PC-3 (cell line): Measurements from ENCODE around the gene ZNF467. TPM values are rescaled to one million over a fixed set of nuclear protein-coding genes. Genes with fewer than 3 reads are reported as not detected.

Experiments
- ATAC-seq: fragments of 200-7000 bp; cut with Tn5 transposase; 2 replicates; pipeline ENCODE4 v1.9.1; 2020; ENCODE audit warnings: mild to moderate bottlenecking, moderate library complexity
- BruUV-seq: library from RNA; stranded (reverse); fragments of 400-500 nt; replicated peaks from 2 replicates; lab custom pipeline; 2021; lab: Mats Ljungman, UMichigan
- CTCF ChIA-PET: fragments of 300-600 bp; sonication (Branson Sonifier 250); formaldehyde crosslinking; loops from one replicate; lab custom pipeline; 2022; ENCODE audit warnings: antibody characterized with exemption; lab: Charles Lee
- POLR2A ChIA-PET: fragments of 300-600 bp; sonication (Branson Sonifier 250); formaldehyde crosslinking; loops from one replicate; lab custom pipeline; 2022; ENCODE audit warnings: antibody characterized with exemption; ENCODE audit not compliant: unreplicated experiment; lab: Charles Lee
- DNase-seq: peaks from one replicate; pipeline ENCODE4 v3.0.0-alpha.2; 2015
- H2AFZ ChIP-seq: fragments of 300-600 bp; sonication (generic); 2 replicates; pipeline ENCODE4 v1.6.0; 2016; ENCODE audit warnings: antibody characterized with exemption, low read length
- H3F3A ChIP-seq: fragments of 300-600 bp; sonication (generic); one replicate; pipeline ENCODE4 v1.6.0; 2017; ENCODE audit warnings: antibody characterized with exemption, low read length, control low read depth, mild to moderate bottlenecking; ENCODE audit not compliant: unreplicated experiment
- H3K27ac ChIP-seq: fragments of 300-600 bp; sonication (generic); 2 replicates; pipeline ENCODE4 v1.5.1; 2016; ENCODE audit warnings: mild to moderate bottlenecking, low read length
- H3K27me3 ChIP-seq: fragments of 300-600 bp; sonication (generic); 2 replicates; pipeline ENCODE4 v1.6.1; 2016; ENCODE audit warnings: low read length, mixed read lengths
- H3K36me3 ChIP-seq: fragments of 300-600 bp; sonication (generic); 2 replicates; pipeline ENCODE4 v1.6.1; 2016; ENCODE audit warnings: low read depth, mixed run types, low read length, mixed read lengths
- H3K4me1 ChIP-seq: fragments of 300-600 bp; sonication (generic); 2 replicates; pipeline ENCODE4 v1.5.1; 2016; ENCODE audit warnings: low read length; ENCODE audit not compliant: insufficient read depth
- H3K4me2 ChIP-seq: fragments of 300-600 bp; sonication (generic); 2 replicates; pipeline ENCODE4 v1.6.0; 2016; ENCODE audit warnings: low read length
- H3K4me3 ChIP-seq: fragments of 300-600 bp; sonication (generic); 2 replicates; pipeline ENCODE4 v1.5.1; 2016; ENCODE audit warnings: mild to moderate bottlenecking, low read length, mixed read lengths
- H3K79me2 ChIP-seq: fragments of 300-600 bp; sonication (generic); 2 replicates; pipeline ENCODE4 v1.6.1; 2017; ENCODE audit warnings: low read length, mixed read lengths
- H3K9ac ChIP-seq: fragments of 300-600 bp; sonication (generic); 2 replicates; pipeline ENCODE4 v1.6.0; 2016; ENCODE audit warnings: mild to moderate bottlenecking, low read length
- H3K9me2 ChIP-seq: fragments of 300-600 bp; sonication (generic); replicated peaks from 2 replicates; pipeline ENCODE4 v1.6.1; 2016; ENCODE audit warnings: mixed run types, low read length, mixed read lengths
- H3K9me3 ChIP-seq: fragments of 300-600 bp; sonication (generic); 2 replicates; pipeline ENCODE4 v1.6.1; 2016; ENCODE audit warnings: low read length, mixed read lengths
- H4K20me1 ChIP-seq: fragments of 300-600 bp; sonication (generic); 2 replicates; pipeline ENCODE4 v1.6.1; 2016; ENCODE audit warnings: low read length, mixed read lengths
- CTCF ChIP-seq: fragments of 300-600 bp; sonication (generic); conservative IDR thresholded peaks from 2 replicates; pipeline ENCODE4 v1.5.1; 2017; ENCODE audit warnings: antibody characterized with exemption, low read depth, mild to moderate bottlenecking, low read length
- EZH2 ChIP-seq: fragments of 300-600 bp; sonication (generic); IDR thresholded peaks from one replicate; pipeline ENCODE4 v1.6.1; 2017; ENCODE audit warnings: antibody characterized with exemption, mild to moderate bottlenecking, low read length; ENCODE audit not compliant: unreplicated experiment
- EZH2phosphoT487 ChIP-seq: fragments of 300-600 bp; sonication (generic); IDR thresholded peaks from 2 replicates; pipeline ENCODE4 v1.6.1; 2018; ENCODE audit warnings: mild to moderate bottlenecking, antibody characterized with exemption, low read length, borderline replicate concordance
- intact Hi-C: fragments of 100-400 bp; cut with micrococcal nuclease; formaldehyde crosslinking; loops from 2 replicates; pipeline ENCODE4 v1.9.0; 2023
- total RNA-seq: library from RNA; depleted of rRNA; stranded (reverse); fragments of >200 nt; gene quantifications from 2 replicates; pipeline ENCODE4 v1.2.3, GENCODE V29; 2014

Gene ZNF467
- total RNA-seq, 1 experiment from 2014 or later = 6.3 TPM

GRCh38 chr7:149762610-149763009, 10.8 kb downstream of the ZNF467 start:
- POLR2A ChIA-PET = interaction anchor here (0.6 kb wide), 1 partner anchor 11 kb away, joined by 4 read pairs; no protein-coding TSS in a partner anchor
- no peak overlapping the region for H3K4me2 ChIP-seq
- TF ChIP-seq EZH2 (no peak), CTCF (no peak), EZH2phosphoT487 (no peak)
- no peaks in the 10 kb centered on the region for H3K79me2 ChIP-seq
- no peaks in the 10 kb centered on the region for H3K9me3 ChIP-seq
- H3F3A ChIP-seq = no peaks in the 10 kb centered on the region
- no peak overlapping the region for H3K4me3 ChIP-seq
- no TSS peak for BruUV-seq
- no peaks in the 10 kb centered on the region for H3K27me3 ChIP-seq
- intact Hi-C loops = no loop called here
- no peak overlapping the region for H3K9ac ChIP-seq
- CTCF ChIA-PET = no interaction called here
- no peaks in the 10 kb centered on the region for H3K9me2 ChIP-seq
- no peak overlapping the region for H2AFZ ChIP-seq
- H3K36me3 ChIP-seq = no peaks in the 10 kb centered on the region
- no peaks in the 10 kb centered on the region for H4K20me1 ChIP-seq
- no peak overlapping the region for H3K27ac ChIP-seq
- no peaks in the 10 kb centered on the region for H3K4me1 ChIP-seq
- ATAC-seq (no peak), DNase-seq (no peak)

DNA sequence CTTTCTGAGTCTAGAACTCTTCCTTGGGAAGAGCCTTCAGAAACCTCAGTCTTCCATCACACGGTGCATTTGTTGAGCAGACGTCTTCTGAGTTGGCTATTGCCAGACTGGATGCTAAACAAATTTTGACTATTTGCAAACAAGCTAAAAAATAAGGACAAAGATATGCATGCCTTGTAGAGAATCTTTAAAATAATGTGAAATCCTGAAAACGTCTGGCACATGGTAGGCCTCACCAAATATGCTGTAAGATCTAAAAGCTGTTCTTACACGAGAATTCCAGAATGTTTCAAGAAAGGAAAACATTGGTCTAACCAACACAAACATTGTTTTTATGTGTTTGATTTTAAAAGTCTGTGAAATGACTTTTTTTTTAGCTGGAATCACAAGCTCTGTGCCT, 11.3 kb downstream of the ZNF467 start:
- Histone ChIP-seq H3K79me2 (no peaks in the 10 kb centered on the region), H3K27ac (no peak overlapping the region), H3F3A (no peaks in the 10 kb centered on the region), H2AFZ (no peak overlapping the region), H3K4me1 (no peaks in the 10 kb centered on the region), H3K36me3 (no peaks in the 10 kb centered on the region), H3K4me3 (no peak overlapping the region), H3K9me3 (no peaks in the 10 kb centered on the region), H3K9me2 (no peaks in the 10 kb centered on the region), H3K4me2 (no peak overlapping the region), H4K20me1 (no peaks in the 10 kb centered on the region), H3K27me3 (no peaks in the 10 kb centered on the region), H3K9ac (no peak overlapping the region)
- ChIA-PET CTCF (no interaction called here), POLR2A (interaction anchor here (0.6 kb wide), 1 partner anchor 12 kb away, joined by 4 read pairs; no protein-coding TSS in a partner anchor)
- TF ChIP-seq EZH2 = no peak
- TF ChIP-seq CTCF = no peak
- DNase-seq (no peak), ATAC-seq (no peak)
- intact Hi-C loops = no loop called here
- no TSS peak for BruUV-seq

DNA sequence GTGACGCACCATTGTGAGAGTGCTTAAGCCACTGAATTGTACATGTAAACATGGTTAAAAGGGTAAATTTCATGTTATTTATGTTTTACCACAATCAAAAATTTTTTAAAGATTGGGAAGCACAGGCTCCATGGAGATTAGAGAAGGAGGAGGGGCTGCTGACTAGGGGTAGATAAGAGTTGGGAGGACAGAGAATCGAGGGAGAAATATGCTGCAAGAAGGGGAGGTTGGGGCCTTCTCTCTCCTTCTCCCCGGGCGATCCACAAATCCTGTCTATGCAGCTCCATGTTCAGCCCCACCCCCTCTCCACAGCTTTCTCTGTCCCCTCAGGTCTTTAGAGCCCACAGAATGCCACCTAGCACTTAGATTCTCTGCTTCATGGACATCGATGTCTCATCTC, 12.1 kb downstream of the ZNF467 start:
- Histone ChIP-seq H3K4me3 (no peak overlapping the region), H3K27ac (no peak overlapping the region), H3K27me3 (no peaks in the 10 kb centered on the region), H2AFZ (no peak overlapping the region), H3K9me2 (no peaks in the 10 kb centered on the region), H3K79me2 (no peaks in the 10 kb centered on the region), H4K20me1 (no peaks in the 10 kb centered on the region), H3K9me3 (no peaks in the 10 kb centered on the region), H3K36me3 (no peaks in the 10 kb centered on the region), H3K4me1 (no peaks in the 10 kb centered on the region), H3K4me2 (no peak overlapping the region), H3F3A (no peaks in the 10 kb centered on the region), H3K9ac (no peak overlapping the region)
- ATAC-seq (no peak), DNase-seq (no peak)
- TF ChIP-seq CTCF (no peak), EZH2phosphoT487 (no peak)
- ChIA-PET CTCF (no interaction called here), POLR2A (no interaction called here)
- intact Hi-C loops = no loop called here
- no TSS peak for BruUV-seq
